GM13976 (cell line): ENCODE data around the gene ZSCAN26.
A peak's percentile ranks its signal among the peaks of the same experiment; 100 is the strongest.

ENCODE experiments used
- DNase-seq: peaks from one replicate; pipeline ENCODE4 v3.0.0; 2012; ENCODE audit warnings: low spot score
- in situ Hi-C: fragments of 300-500 bp; cut with MboI; formaldehyde crosslinking; loops from one replicate; pipeline ENCODE4 v1.12.0; 2022; ENCODE audit warnings: low sequenced_read_pairs, mixed read lengths, inconsistent platforms; ENCODE audit not compliant: unreplicated experiment
- TF ChIP-seq, protein P1 (sequence below): IDR thresholded peaks from 2 replicates; pipeline ENCODE4 v1.5.1; 2012; ENCODE audit warnings: borderline replicate concordance, mild to moderate bottlenecking; ENCODE audit not compliant: insufficient read depth; ENCODE audit errors: extremely low read depth, missing control alignments, control extremely low read depth

Gene ZSCAN26

DNA sequence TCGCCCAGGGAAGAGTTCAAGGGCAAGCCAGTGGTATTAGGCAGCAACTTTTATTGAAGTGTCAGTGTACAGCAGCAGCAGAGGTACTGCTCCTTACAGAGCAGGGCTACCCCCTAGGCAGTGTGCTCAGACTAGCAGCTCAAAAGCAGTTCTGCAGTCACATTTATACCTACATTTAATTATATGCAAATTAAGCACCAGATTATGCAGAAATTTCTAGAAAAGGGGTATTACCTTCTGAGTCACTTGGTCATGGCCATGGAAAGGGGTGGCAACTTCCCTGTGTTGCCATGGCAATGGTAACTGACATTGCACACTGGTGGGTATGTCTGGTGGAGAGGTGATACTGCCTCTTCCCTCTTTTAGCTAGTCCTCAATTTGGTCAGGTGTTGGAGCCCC, 12.8 kb upstream of the ZSCAN26 start:
- TF ChIP-seq, protein P1, sequence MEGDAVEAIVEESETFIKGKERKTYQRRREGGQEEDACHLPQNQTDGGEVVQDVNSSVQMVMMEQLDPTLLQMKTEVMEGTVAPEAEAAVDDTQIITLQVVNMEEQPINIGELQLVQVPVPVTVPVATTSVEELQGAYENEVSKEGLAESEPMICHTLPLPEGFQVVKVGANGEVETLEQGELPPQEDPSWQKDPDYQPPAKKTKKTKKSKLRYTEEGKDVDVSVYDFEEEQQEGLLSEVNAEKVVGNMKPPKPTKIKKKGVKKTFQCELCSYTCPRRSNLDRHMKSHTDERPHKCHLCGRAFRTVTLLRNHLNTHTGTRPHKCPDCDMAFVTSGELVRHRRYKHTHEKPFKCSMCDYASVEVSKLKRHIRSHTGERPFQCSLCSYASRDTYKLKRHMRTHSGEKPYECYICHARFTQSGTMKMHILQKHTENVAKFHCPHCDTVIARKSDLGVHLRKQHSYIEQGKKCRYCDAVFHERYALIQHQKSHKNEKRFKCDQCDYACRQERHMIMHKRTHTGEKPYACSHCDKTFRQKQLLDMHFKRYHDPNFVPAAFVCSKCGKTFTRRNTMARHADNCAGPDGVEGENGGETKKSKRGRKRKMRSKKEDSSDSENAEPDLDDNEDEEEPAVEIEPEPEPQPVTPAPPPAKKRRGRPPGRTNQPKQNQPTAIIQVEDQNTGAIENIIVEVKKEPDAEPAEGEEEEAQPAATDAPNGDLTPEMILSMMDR = no peak
- DNase-seq = no peak
- in situ Hi-C loops = no loop called here

DNA sequence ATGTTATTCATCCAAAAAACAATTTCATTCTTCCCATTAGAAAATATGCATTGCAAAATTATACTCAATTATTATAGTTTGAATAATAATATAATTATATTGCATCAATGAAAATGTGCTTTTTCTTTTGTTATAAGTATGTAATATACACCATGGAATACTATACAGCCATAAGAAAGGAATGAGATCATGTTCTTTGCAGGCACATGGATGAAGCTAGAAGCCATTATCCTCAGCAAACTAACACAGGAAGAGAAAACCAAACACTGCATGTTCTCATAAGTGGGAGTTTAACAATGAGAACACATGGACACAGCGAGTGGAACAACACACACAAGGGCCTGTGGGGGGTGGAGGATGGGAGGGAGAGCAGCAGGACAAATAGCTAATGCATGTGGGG, 9.9 kb upstream of the ZSCAN26 start:
- DNase-seq = no peak
- TF ChIP-seq, protein P1 = no peak
- in situ Hi-C loops = no loop called here

DNA sequence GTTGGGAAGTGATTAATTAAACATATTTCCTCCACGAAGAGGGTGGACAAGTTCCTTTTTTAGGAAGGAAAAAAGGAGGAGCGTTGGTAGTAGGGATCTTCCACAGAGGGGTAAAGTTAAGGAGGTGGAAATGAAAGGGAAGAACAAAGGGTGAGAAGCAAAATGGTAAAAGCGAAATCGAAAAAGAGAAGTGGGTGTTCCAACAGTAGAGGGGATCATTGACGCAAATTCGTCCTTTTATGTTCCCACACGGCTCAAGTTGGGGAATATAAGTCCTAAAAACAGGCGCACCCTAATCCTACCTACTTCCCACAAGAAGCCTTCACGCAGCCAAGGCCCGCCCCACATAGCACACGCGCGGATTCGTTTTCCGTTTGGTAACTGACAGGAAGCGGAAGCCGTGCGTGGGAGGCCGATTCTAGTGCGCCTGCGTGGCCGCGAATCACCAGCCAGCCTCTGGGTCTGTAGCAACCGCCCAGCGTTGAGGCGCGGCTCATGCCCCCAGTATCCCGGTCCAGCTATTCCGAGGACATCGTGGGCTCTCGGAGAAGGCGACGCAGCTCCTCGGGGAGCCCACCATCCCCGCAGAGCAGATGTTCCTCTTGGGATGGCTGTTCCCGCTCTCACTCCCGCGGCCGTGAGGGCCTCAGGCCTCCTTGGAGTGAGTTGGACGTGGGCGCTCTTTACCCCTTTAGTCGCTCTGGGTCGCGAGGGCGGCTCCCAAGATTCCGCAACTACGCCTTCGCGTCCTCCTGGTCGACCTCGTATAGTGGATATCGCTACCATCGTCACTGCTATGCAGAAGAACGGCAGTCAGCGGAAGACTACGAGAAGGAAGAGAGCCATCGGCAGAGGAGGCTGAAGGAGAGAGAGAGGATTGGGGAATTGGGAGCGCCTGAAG, 7.8 kb upstream of the ZSCAN26 start, which contains the start of gene NKAPL:
NKAPL (plus strand) TSS at position 421 of the 901 bp plus-strand sequence; CDS start at position 496, 75 bp downstream.
- peak; percentile 64 for DNase-seq
- TF ChIP-seq, protein P1 = no peak
- in situ Hi-C loops = no loop called here

DNA sequence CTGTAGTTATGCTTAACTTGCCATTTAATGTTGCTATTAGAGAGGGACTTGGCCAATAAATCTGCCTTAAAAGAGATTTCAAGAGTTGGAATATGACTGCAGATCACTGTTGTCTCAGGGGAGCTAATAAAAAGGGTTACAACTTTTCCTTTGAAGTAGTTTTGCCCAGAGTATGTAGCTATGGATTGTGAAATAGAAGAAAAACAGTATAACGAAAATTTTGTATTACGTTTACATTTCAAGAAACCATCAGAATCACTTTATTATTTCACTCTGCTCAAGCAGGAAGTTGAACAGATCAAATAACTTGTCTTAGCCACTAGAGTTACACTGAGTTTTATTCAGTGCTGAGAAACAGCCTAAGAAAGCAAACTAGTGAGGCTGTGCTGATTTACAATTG, 3.0 kb upstream of the ZSCAN26 start:
- no peak for DNase-seq
- TF ChIP-seq, protein P1 = no peak
- in situ Hi-C loops = no loop called here

DNA sequence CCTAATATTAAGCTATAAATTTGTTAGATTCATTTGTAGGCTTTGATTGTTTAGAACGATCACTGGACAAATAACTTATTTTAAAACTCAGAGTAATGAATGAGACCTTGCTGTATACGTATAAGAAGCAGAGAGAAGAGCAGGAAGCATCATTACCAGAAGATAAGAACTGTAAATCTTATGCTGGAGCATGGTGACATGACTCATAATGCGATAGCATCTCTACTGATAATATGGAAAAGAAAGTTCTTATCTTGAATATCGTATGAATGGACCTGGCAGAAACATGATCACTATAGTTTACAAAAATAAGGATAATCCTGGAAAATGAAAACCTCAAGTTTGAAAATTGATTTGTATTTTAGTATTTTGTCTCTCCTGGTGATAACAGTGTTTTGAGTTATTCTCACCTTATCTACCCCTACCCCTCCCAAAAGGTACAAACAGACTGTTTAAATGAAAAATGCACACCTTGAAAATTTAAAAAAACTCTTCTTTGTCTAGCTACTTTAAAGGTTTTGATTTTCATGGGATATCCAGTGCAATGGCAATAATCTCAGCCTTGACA, 2.0 kb upstream of the ZSCAN26 start:
- DNase-seq = no peak
- in situ Hi-C loops = no loop called here

DNA sequence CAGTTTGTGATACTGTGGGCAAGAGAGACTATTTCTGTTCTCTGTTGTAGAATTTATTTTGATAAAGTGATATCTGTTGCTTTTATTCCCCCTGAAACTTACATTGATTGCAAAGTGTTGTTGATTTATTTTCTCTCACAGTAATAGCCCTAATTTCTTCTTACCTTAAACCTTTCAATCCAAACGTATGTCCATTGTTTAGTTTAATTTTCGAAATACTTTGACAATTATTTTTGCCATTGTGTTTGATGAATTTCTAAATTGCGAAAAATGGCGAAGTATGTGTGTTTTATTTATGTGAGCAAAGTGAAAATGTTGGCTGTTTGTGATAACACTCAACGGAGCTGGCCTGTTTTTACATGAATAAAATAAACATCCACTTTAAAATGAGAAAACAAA, 381 bp upstream of the ZSCAN26 start:
- TF ChIP-seq, protein P1 = no peak
- DNase-seq = no peak
- in situ Hi-C loops = no loop called here

More for the DNA sequence above, 2.0 kb upstream of the ZSCAN26 start:
- TF ChIP-seq, protein P1 = no peak
